ENCODE data around the gene ZDHHC18. TPM values are rescaled to one million over a fixed set of nuclear protein-coding genes. Genes with fewer than 3 reads are reported as not detected.

Gene ZDHHC18, protein sequence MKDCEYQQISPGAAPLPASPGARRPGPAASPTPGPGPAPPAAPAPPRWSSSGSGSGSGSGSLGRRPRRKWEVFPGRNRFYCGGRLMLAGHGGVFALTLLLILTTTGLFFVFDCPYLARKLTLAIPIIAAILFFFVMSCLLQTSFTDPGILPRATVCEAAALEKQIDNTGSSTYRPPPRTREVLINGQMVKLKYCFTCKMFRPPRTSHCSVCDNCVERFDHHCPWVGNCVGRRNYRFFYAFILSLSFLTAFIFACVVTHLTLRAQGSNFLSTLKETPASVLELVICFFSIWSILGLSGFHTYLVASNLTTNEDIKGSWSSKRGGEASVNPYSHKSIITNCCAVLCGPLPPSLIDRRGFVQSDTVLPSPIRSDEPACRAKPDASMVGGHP
- total RNA-seq: 10.3 TPM

DNA sequence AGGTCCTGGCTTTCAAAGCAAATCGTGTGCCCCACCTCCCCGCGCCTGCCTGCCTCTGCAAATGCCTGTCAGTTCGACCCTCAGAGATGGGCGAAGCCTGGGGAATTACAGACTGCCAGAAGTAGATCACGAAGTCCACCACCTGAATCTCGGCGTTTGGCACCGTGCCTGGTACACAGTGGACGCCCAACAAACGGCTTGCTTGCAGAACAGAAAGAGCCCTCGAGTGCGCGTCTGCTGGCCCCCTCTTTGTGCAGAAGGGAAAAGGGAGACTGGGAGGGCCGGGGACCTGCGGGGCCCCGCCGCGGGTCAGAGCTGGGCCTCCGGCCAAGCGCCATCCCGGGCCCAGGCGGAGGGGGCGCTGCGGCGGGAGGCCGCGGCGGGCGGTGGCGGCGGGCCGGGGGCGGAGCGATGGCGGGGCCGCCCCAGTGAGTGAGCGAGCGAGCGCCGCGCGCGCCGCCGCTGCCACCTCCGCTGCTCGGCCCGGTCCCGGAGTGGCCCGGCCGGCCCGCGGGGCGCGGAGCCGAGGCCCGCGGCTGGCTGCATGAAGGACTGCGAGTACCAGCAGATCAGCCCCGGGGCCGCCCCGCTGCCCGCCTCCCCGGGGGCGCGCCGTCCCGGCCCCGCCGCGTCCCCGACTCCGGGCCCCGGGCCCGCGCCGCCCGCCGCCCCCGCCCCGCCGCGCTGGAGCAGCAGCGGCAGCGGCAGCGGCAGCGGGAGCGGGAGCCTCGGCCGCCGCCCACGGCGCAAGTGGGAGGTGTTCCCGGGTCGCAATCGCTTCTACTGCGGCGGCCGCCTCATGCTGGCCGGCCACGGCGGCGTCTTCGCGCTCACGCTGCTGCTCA lies at the start of gene ZDHHC18:
Gene ZDHHC18 (plus strand): TSS at position 428 of the 845 bp plus-strand sequence. CDS start 117 bp downstream, at position 545.
- ATAC-seq (peak; percentile 90), DNase-seq (ENCODE audit: low spot score) (peak; percentile 83)

DNA sequence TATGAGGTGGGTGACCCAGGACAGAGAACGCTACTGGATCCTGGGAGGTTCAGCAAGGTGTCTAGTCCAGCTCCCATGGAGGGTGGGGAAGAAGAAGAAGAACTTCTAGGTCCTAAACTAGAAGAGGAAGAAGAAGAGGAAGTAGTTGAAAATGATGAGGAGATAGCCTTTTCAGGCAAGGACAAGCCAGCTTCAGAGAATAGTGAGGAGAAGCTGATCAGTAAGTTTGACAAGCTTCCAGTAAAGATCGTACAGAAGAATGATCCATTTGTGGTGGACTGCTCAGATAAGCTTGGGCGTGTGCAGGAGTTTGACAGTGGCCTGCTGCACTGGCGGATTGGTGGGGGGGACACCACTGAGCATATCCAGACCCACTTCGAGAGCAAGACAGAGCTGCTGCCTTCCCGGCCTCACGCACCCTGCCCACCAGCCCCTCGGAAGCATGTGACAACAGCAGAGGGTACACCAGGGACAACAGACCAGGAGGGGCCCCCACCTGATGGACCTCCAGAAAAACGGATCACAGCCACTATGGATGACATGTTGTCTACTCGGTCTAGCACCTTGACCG lies 47.3 kb upstream of the ZDHHC18 start:
- no peak for DNase-seq (ENCODE audit: low spot score)
- ATAC-seq: no peak

DNA sequence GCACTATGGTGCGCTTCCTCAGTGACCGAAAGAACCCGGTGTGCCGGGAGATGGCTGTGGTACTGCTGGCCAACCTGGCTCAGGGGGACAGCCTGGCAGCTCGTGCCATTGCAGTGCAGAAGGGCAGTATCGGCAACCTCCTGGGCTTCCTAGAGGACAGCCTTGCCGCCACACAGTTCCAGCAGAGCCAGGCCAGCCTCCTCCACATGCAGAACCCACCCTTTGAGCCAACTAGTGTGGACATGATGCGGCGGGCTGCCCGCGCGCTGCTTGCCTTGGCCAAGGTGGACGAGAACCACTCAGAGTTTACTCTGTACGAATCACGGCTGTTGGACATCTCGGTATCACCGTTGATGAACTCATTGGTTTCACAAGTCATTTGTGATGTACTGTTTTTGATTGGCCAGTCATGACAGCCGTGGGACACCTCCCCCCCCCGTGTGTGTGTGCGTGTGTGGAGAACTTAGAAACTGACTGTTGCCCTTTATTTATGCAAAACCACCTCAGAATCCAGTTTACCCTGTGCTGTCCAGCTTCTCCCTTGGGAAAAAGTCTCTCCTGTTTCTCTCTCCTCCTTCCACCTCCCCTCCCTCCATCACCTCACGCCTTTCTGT lies 46.0 kb upstream of the ZDHHC18 start:
- DNase-seq (ENCODE audit: low spot score) (peak; percentile 90), ATAC-seq (peak; percentile 72)

DNA sequence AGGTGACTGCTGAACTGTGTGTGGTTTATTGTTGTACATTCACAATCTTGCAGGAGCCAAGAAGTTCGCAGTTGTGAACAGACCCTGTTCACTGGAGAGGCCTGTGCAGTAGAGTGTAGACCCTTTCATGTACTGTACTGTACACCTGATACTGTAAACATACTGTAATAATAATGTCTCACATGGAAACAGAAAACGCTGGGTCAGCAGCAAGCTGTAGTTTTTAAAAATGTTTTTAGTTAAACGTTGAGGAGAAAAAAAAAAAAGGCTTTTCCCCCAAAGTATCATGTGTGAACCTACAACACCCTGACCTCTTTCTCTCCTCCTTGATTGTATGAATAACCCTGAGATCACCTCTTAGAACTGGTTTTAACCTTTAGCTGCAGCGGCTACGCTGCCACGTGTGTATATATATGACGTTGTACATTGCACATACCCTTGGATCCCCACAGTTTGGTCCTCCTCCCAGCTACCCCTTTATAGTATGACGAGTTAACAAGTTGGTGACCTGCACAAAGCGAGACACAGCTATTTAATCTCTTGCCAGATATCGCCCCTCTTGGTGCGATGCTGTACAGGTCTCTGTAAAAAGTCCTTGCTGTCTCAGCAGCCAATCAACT lies 45.2 kb upstream of the ZDHHC18 start:
- ATAC-seq (no peak), DNase-seq (ENCODE audit: low spot score) (no peak)

DNA sequence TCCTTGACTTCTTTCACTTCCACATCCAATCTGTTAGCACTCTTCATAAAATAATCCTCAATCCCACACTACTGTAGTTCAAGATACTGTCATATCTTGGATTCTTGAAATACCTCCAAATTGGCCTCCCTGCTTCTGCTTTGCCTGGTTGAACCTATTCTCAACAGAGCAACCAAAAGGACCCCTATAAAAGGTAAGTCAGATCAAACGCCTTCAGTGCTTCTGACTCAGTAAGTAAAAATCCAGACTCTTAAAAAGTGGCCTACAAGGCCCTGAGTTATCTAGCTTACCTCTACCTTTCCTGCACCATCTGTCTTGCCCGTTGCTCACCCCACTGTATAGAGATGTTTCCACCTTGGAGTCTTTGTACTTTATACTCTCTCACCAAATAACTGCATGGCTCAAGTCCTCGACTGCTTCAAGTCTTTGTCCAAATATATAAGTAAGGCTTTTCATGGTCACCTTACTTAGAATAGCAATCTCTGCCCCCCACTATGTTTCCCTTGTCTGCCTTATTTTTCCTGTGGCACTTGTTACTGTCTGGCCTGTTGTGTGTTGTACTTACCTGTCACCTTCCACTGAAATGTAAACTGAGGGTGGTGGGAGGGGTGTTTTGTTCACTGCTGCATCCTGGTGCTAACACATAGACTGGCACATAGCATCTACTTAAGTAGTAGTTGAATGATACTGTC lies 43.8 kb upstream of the ZDHHC18 start:
- no peak for ATAC-seq
- DNase-seq (ENCODE audit: low spot score): no peak

DNA sequence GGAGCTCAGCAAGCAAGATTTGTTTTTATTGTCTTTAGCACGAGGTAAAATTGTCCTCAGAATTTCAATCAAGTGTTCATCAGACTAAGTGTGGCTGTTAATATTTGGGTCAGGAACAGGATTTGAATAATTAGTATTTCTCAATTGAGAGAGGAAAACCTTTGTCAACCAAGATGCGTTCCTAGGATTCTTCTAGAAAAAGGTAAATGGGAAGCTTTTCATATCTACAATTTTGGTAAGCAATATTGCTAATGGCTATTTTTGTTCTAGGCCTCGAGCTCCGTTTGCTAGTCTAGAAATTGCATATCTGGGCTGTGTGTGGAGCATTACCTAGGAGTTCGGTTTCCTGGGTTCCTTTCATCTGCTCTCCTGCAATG lies 42.9 kb upstream of the ZDHHC18 start:
- ATAC-seq (no peak), DNase-seq (ENCODE audit: low spot score) (no peak)

DNA sequence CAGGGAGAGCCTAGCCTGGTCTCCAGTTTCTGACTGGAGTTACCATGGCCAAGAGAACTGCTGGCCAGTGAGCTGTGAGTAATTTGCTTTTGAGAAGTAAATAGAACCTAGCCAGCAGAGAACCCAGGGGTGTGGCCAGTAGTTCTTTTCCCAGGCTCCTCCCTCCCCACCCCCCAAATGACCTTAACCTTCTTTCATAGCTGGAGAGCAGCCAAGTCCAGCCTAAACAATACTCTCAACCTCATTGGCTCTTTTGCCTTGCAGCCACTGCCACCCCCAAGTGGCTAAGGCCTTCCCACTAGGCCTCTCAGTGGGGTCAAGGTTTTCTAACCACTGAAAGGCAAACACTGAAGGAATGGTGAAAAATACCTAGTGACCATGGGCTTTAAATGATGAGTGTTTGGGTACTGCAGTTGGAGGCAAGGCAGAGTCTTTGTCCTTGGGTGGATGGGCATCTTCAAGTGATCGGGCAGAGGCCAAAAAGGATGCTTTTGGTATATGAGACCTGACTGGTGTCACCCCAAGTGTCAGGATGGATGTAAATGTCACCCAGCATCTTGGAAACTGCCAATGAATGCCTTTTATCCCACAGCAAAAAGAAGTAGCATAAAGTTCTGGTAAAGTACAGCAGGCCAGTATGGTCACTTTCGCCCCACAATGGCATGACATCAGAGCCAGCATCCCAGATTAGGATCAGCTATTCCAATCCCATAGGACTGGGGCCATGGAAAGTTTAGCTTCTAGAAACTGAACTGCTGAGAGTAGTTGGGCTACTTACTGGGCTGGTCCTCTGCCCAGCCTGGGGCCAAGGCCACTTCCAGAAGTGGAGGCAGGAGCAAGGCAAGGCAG lies 42.2 kb upstream of the ZDHHC18 start:
- peak; percentile 59 for ATAC-seq
- peak; percentile 96 for DNase-seq (ENCODE audit: low spot score)

DNA sequence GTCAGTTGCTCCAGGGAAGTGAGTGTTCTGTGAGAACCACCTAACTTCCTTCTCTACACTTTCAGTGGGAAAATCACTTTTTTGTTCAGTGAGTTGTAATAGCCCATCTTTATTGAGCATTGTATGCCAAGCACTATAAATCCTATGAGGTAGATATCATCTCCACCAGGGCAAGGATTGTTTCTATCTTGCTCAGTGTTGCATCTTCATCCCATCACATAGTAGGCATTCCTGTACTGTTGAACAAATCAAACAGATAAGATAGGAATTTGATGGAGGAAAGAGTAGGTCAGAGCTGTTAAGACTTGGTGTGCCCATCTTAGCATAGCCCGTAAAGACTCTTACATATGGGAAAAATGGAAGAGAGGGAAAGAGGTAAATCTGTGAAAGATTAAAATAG lies 41.6 kb upstream of the ZDHHC18 start:
- no peak for DNase-seq (ENCODE audit: low spot score)
- no peak for ATAC-seq

DNA sequence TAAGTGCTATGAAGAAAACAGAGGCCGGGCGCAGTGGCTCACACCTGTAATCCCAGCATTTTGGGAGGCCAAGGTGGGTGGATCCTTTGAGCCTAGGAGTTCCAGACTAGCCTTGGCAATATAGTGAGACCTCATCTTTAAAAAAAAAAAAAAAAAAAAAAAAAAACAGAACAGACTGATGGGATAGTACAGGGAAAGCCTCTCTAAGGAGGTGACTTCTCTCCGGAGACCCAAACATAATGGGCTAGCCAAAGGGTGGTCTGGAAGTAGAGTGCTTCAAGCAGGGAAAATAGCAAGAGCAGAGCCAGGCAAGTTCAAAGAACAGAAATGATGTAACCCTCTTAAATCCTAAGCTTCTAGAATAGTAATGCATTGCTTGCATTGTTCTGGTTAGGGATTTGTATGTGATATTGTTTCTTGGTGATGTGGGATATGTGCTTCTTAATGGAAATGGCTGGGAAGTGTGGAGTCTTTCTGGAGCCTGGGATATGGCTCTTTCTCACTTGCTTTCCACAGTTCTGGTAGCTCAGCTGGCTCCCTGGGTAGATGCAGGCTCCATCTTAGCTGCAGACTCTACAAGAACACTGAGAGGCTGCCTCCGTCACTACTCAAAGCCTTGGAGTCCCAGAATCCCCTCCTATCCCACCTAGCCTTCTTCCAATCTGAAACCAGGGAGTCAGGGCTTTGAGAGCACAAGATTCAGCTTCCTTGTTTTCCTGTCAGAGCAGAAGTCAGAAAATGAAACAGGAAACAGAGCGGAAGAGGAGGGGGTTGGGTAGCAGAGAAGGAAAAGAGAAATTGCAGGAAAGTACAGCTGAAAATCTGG lies 40.7 kb upstream of the ZDHHC18 start:
- DNase-seq (ENCODE audit: low spot score) (no peak), ATAC-seq (no peak)

DNA sequence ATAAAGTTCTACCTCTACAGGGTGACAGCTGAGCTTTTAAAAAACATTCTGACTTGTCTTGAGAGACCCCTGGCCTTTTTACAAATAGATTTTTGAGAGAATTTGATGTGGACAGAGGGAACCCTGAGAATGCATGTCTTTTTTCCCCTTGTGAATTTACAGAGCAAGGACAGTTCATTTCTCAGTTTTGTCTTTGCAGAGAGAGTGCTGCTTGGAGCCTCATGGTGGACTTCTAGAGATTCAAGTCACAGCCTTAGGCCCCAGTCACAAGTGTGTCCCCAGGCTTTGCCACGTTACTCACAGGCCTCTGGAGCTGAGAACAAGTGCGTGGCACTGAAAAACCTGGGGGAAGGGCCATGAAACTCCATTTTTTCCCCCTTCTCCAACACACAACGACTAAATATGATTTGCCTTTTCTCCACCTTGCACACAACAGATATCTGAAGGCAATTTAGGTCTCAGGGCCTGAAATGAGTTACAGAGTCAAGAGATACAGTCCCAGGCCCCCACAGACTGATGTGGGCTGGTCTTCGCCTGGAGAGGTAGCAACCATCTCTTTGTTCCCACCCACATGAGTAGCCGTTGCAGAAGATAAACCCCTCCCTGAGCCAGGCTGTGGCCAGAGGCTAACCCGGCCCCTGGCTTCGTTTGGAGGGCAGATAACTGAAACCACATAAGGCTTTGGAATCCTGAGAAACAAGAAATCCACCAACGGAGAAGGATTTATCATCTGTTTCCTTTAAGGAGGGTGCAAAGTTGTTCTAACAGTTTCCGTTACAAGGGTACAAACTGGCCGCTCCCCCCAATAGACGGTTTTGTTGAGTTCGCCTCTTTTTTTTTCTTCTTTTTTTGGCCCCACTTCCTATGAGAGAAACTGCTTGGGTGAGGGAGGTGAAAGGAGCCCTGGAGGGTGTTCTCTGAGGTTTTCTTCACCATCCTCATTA lies 39.8 kb upstream of the ZDHHC18 start:
- peak; percentile 63 for ATAC-seq
- DNase-seq (ENCODE audit: low spot score): peak; percentile 83

DNA sequence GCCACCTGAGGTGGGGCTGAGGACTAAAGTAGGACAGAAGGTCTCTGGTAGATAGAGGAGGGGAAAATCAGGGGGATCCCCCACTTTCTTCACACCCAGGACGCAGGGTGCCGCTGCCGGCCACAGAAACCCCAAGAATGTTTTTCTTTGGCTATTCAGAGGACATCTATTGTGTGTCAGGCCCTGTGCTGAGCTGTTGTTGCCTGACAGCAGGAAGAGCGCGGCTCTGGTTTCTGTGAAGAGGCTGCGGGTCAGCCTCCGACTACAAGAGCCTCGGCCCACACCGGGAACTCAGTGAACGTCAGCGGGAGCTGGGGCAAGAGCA lies 39.1 kb upstream of the ZDHHC18 start:
- no peak for DNase-seq (ENCODE audit: low spot score)
- peak; percentile 15 for ATAC-seq

DNA sequence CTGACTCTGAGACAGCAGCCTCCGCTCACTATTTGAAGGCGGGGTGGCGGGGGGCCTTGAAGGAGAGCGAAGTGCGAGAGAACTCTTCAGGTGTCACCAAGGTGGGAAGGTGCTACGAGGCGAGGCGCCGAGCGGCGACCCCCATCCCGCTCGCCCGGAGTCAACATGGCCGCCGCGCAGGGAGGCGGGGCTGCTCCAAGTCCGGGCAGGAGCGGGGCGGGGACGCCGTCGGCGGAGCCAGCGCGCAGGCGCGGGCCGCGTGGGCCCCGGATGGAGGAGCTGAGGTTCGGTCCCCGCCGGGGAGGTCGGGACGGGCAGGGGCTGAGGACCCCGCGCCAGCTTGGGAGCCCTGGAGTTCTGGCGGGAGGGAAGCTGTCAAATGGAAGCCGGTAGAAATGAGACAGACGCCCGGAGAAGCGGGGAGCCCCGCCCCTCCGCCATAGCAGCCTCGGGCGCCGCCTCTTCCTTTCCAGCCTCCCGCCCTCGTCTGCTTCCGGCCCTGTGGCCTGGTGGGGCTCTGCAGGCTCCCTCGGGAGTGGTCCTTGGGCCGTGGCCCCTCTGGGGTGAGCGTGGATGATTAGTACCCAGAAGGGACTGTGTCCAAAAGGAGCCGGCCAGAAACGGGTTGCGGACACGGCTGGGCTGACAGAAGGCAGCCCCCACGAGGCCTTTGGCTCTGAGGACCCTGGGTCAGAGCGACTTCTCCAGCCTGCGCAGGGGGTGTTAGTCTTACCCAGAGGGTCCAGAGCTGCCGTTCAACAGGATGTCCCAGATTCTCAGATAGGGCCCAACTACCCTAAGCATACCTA lies 38.6 kb upstream of the ZDHHC18 start, which contains the start of gene PIGV:
Gene PIGV (plus strand): TSS at position 245 of the 809 bp plus-strand sequence. CDS start 2,866 bp downstream, outside the sequence.
- ATAC-seq (peak; percentile 75), DNase-seq (ENCODE audit: low spot score) (peak; percentile 89)

DNA sequence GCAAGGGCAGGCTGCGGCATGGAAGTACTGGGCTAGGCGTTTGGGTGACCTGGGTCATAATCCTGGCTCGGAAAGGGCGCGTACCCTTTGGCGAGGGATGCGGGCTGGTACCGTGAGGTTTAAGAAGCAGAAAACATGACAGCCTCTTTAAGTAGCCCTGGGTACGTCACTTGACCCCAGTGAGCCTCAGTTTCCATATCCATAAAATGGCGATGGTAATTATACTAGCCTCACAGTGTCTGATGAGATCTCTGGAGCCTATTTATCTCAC lies 38.0 kb upstream of the ZDHHC18 start:
- ATAC-seq: no peak
- no peak for DNase-seq (ENCODE audit: low spot score)

DNA sequence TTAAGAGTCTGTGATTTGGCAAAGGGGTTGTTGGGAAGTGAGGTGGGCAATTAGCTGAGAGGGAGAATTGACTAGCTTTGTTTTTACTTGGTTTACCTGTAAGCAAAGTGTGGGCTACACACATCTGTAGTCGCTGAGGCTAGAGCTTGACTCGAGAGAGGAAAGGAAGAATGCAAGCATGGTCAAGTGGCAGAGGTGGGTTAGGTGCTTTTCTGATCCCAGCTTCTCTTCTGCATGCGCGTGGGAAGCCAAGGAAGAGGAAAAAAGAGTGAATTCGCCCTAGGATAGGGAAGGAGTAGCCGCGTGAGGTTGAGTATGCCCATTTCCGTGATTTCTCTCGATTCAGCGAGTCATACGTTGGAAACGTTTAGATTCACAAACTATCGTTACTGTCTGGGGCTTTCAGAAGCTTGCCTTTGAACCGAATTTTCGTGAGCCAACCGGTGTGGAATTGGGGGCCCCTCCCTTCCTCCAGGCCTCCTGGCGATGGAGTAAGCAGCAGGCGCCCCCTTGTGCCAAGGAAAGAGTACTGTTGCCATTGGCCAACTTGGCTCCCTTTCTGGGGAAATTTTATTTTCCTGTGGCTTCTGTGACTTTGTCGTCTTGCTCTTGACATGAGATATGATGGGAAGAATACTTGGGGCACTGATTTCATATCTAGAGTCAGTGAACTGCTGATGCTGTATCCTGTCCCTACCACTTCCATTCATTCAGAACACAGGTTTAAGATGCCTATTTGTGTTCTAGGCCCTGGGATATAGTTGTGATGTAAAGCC lies 37.5 kb upstream of the ZDHHC18 start:
- ATAC-seq (peak; percentile 67), DNase-seq (ENCODE audit: low spot score) (peak; percentile 88)

DNA sequence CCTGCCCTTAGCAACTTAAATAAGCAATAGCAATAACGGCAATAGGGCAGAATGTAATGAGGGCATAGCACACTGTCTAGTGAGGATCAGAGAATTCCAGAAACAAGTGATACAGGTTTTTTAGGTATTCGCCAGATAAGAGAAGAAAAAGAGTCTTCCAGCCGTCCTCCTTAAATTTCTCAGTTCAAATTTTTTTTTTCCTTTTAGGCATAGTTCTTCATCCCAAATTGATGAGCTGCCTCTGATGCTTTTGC lies 36.9 kb upstream of the ZDHHC18 start:
- no peak for ATAC-seq
- no peak for DNase-seq (ENCODE audit: low spot score)

DNA sequence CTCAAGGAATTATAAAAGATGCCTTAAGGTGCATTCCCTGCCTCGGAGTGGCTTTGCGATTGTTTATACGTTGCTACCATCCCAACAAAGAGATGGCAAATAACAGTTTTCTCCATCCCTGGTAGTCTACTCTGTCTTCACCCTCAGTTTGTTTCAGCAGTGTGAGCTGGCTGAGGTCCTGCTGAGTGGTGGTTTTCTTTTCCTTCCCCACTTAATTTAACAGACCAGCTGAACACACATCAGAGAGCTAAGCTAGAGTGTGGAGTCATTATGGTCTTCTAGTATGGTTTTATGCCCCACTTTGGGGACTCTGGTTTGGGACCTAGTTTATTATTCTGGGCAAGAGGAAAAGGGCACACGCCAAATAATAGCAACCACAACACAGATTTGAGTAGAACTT lies 36.6 kb upstream of the ZDHHC18 start:
- DNase-seq (ENCODE audit: low spot score): no peak
- ATAC-seq: no peak
